Ovary (tissue), 9 donors: ENCODE data around the gene RPS6KA3. TPM values are rescaled to one million over a fixed set of nuclear protein-coding genes. Genes with fewer than 3 reads are reported as not detected.

Experiments used
- DNase-seq, 5 donors: peaks; one replicate each; pipeline ENCODE4 v3.0.0-alpha.2; 2019 to 2020
- H3K27ac ChIP-seq, 2 donors: fragments of 200-600 bp; one replicate each; pipeline versions ENCODE4 v1.5.1 to v1.8.0; 2019 to 2022
- H3K27me3 ChIP-seq: fragments of 200-600 bp; one replicate; pipeline ENCODE4 v1.8.0; 2022
- H3K36me3 ChIP-seq: fragments of 200-600 bp; sonication (generic); one replicate; pipeline ENCODE4 v1.5.1; 2019
- H3K4me1 ChIP-seq: one replicate; pipeline ENCODE4 v1.8.1; 2013; ENCODE audit warnings: mild to moderate bottlenecking, moderate library complexity; ENCODE audit not compliant: insufficient read depth
- H3K4me3 ChIP-seq: fragments of 200-600 bp; sonication (generic); one replicate; pipeline ENCODE4 v1.5.1; 2017
- H3K9me3 ChIP-seq, 2 donors: fragments of 200-600 bp in 1 of 2; sonication (generic) in 1 of 2; one replicate each; pipeline versions ENCODE4 v1.5.1 to v1.8.1; 2013 to 2019; ENCODE audit warnings: mild to moderate bottlenecking in 1 of 2, moderate library complexity in 1 of 2
- CTCF ChIP-seq, 3 donors: fragments of 450-650 bp in 2 of 3; fragments of 200-600 bp in 1 of 3; IDR thresholded peaks; one replicate each; pipeline versions ENCODE4 v1.5.1 to v1.8.0; 2016 to 2022; ENCODE audit warnings: antibody characterized with exemption in 3 of 3, mild to moderate bottlenecking in 1 of 3
- EP300 ChIP-seq: sonication (generic); formaldehyde crosslinking; IDR thresholded peaks from one replicate; pipeline ENCODE4 v1.6.1; 2017; ENCODE audit warnings: antibody characterized with exemption
- POLR2A ChIP-seq: fragments of 450-650 bp; IDR thresholded peaks from one replicate; pipeline ENCODE4 v1.6.1; 2017; ENCODE audit warnings: antibody characterized with exemption, mild to moderate bottlenecking, moderate library complexity
- WGBS, 3 donors: extraction: QIAGEN DNeasy Blood & Tissue Kit in 1 of 3; methylation state at CpG; one replicate each; pipeline versions ENCODE4 v1.1.5 to v1.1.7; 2013 to 2017; 5-methylcytosine and 5-hydroxymethylcytosine counted together
- intact Hi-C, 4 donors: fragments of 100-400 bp; cut with DNase I; formaldehyde crosslinking; loops; one replicate each; pipeline versions ENCODE4 v1.11.0 to v1.15.1; 2022 to 2023
- polyA plus RNA-seq, 2 donors: library from polyadenylated mRNA; stranded (reverse); fragments of 200-250 nt in 1 of 2; fragments of 350-450 nt in 1 of 2; fragmentation: Illumina TruSeq in 1 of 2; extraction: RNeasy Lipid Tissue Mini Kit (QIAGEN cat#74804) in 1 of 2; gene quantifications; one replicate each; pipeline ENCODE4 v1.2.3, GENCODE V29; 2013 to 2014
- total RNA-seq, 7 donors: library from RNA; depleted of rRNA in 2 of 7; stranded (reverse); fragments of >200 nt in 2 of 7; fragmentation: NEBNext Ultra II Directional in 3 of 7; extraction: Animal tissue kit (Norgen Biotek cat#: 25700) in 3 of 7; gene quantifications; one replicate each; pipeline versions ENCODE4 v1.1.0 to v1.2.4, GENCODE V29; 2016 to 2023
- donor health status: DM: no; HTN: no; CAD: no; lungs with moderate emphysema.
- donor health status: DM: no; HTN: no; CAD: no.
- donor health status: Bipolar disorder and iron deficiency.
- donor health status: DM: yes; HTN: yes; CAD: no.
- donor health status: DM: no; HTN: no; CAD: no.
- donor health status: DM: yes; HTN: yes; CAD: no.

RPS6KA3 gene
- total and polyA plus RNA-seq, 9 donors = 10.1 to 30.3 (median 26.6) TPM

- intact Hi-C loops = no loop called here
- no peak overlapping the region for H3K4me3 ChIP-seq
- no peaks in the 10 kb centered on the region for H3K27me3 ChIP-seq
- WGBS, 3 donors = 4 to 8% (median 4%) methylated on average over 2 of the region's 2 CpGs
- H3K36me3 ChIP-seq = no peaks in the 10 kb centered on the region
- H3K4me1 ChIP-seq = no peaks in the 10 kb centered on the region
- DNase-seq = no peak
- TF ChIP-seq POLR2A = no peak
- TF ChIP-seq EP300 = no peak
- H3K27ac ChIP-seq = no peak overlapping the region
- H3K9me3 ChIP-seq = no peaks in the 10 kb centered on the region
Observed at GRCh38 chrX:20263474-20263873, 3.2 kb downstream of the RPS6KA3 start.

GRCh38 chrX:20260885-20261284 is 5.8 kb downstream of the RPS6KA3 start:
- TF ChIP-seq EP300 = no peak
- TF ChIP-seq CTCF (IDR thresholded peaks at IDR 0.05) = no peak
- TF ChIP-seq POLR2A = no peak
- Histone ChIP-seq H3K27me3 (no peaks in the 10 kb centered on the region), H3K27ac (no peak overlapping the region), H3K4me3 (no peak overlapping the region), H3K36me3 (no peaks in the 10 kb centered on the region), H3K9me3 (no peaks in the 10 kb centered on the region), H3K4me1 (no peaks in the 10 kb centered on the region)
- 38 to 41% (median 39%) methylated on average over 2 of the region's 2 CpGs for WGBS, 3 donors
- intact Hi-C loops = no loop called here
- no peak for DNase-seq

- no peaks in the 10 kb centered on the region for H3K36me3 ChIP-seq
- no peaks in the 10 kb centered on the region for H3K4me1 ChIP-seq
- intact Hi-C loops = no loop called here
- no peak for DNase-seq
- no peak overlapping the region for H3K27ac ChIP-seq
- no peak overlapping the region for H3K4me3 ChIP-seq
- 74 to 80% (median 78%) methylated on average over 4 of the region's 4 CpGs for WGBS, 3 donors
- H3K9me3 ChIP-seq = no peaks in the 10 kb centered on the region
- no peak for TF ChIP-seq CTCF (IDR thresholded peaks at IDR 0.05)
- no peak for TF ChIP-seq EP300
- no peak for TF ChIP-seq POLR2A
- H3K27me3 ChIP-seq = no peaks in the 10 kb centered on the region
Observed at GRCh38 chrX:20254712-20255299, 11.9 kb downstream of the RPS6KA3 start.

- intact Hi-C loops = no loop called here
- Histone ChIP-seq H3K4me1 (no peaks in the 10 kb centered on the region), H3K36me3 (no peaks in the 10 kb centered on the region), H3K9me3 (no peaks in the 10 kb centered on the region), H3K27ac (no peak overlapping the region), H3K27me3 (no peaks in the 10 kb centered on the region), H3K4me3 (no peak overlapping the region)
- WGBS, 3 donors = 7 to 16% (median 12%) methylated on average over 1 of the region's 1 CpG
- no peak for DNase-seq
- TF ChIP-seq EP300 = no peak
- TF ChIP-seq POLR2A = no peak
- no peak for TF ChIP-seq CTCF (IDR thresholded peaks at IDR 0.05)
Observed at GRCh38 chrX:20253232-20253543, 13.5 kb downstream of the RPS6KA3 start.

- intact Hi-C loops = no loop called here
- DNase-seq = no peak
- Histone ChIP-seq H3K9me3 (no peaks in the 10 kb centered on the region), H3K4me1 (no peaks in the 10 kb centered on the region), H3K4me3 (no peak overlapping the region), H3K27ac (no peak overlapping the region), H3K36me3 (no peaks in the 10 kb centered on the region), H3K27me3 (no peaks in the 10 kb centered on the region)
- WGBS, 3 donors = 65 to 70% (median 68%) methylated on average over 6 of the region's 6 CpGs
- TF ChIP-seq EP300 (no peak), CTCF (IDR thresholded peaks at IDR 0.05) (no peak), POLR2A (no peak)
Observed at GRCh38 chrX:20252381-20253231, 14.1 kb downstream of the RPS6KA3 start.
